PFSK-1 (cell line): ENCODE measurements around the gene PLA2G4A.

Experiments
- POLR2AphosphoS5 ChIP-seq: IDR thresholded peaks from 2 replicates; pipeline ENCODE4 v1.6.1; 2012; ENCODE audit warnings: low read depth, mild to moderate bottlenecking, control low read depth, low read length, moderate library complexity
- SIN3A ChIP-seq: IDR thresholded peaks from 2 replicates; pipeline ENCODE4 v1.6.1; 2012; ENCODE audit warnings: mild to moderate bottlenecking, low read length, moderate library complexity, borderline replicate concordance; ENCODE audit not compliant: insufficient read depth
- TAF1 ChIP-seq: IDR thresholded peaks from 2 replicates; pipeline ENCODE4 v1.6.1; 2012; ENCODE audit warnings: low read length, control low read depth, borderline replicate concordance; ENCODE audit not compliant: insufficient read depth
- TF ChIP-seq, protein P1 (sequence below), 2 experiments: IDR thresholded peaks; 2 replicates each; pipeline versions ENCODE4 v1.6.1 to v1.8.0; 2011 to 2012; ENCODE audit warnings: low read depth in 2 of 2, low read length in 2 of 2, control low read depth in 1 of 2, inconsistent platforms in 1 of 2, mild to moderate bottlenecking in 1 of 2, moderate library complexity in 1 of 2; ENCODE audit not compliant: insufficient read depth in 1 of 2

- TF ChIP-seq, protein P1, sequence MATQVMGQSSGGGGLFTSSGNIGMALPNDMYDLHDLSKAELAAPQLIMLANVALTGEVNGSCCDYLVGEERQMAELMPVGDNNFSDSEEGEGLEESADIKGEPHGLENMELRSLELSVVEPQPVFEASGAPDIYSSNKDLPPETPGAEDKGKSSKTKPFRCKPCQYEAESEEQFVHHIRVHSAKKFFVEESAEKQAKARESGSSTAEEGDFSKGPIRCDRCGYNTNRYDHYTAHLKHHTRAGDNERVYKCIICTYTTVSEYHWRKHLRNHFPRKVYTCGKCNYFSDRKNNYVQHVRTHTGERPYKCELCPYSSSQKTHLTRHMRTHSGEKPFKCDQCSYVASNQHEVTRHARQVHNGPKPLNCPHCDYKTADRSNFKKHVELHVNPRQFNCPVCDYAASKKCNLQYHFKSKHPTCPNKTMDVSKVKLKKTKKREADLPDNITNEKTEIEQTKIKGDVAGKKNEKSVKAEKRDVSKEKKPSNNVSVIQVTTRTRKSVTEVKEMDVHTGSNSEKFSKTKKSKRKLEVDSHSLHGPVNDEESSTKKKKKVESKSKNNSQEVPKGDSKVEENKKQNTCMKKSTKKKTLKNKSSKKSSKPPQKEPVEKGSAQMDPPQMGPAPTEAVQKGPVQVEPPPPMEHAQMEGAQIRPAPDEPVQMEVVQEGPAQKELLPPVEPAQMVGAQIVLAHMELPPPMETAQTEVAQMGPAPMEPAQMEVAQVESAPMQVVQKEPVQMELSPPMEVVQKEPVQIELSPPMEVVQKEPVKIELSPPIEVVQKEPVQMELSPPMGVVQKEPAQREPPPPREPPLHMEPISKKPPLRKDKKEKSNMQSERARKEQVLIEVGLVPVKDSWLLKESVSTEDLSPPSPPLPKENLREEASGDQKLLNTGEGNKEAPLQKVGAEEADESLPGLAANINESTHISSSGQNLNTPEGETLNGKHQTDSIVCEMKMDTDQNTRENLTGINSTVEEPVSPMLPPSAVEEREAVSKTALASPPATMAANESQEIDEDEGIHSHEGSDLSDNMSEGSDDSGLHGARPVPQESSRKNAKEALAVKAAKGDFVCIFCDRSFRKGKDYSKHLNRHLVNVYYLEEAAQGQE (IDR thresholded peaks at IDR 0.05; ENCODE audit: insufficient read depth in 1 of 2, low read depth in 2 of 2, low read length in 2 of 2) = no peak
- no peak for TF ChIP-seq POLR2AphosphoS5
- no peak for TF ChIP-seq TAF1
- TF ChIP-seq SIN3A = no peak
Observed at GRCh38 chr1:187018291-187018690, 189.5 kb downstream of the PLA2G4A start.
